GM19455 (cell line): ENCODE data around the gene MYEF2.
A peak's percentile ranks its signal among the peaks of the same experiment; 100 is the strongest.

Source experiments
- ATAC-seq: cut with Tn5 transposase; IDR thresholded peaks from one replicate; pipeline ENCODE4 v1.9.1; 2021; ENCODE audit not compliant: unreplicated experiment

Gene MYEF2

GRCh38 chr15:48177766-48178647 lies at the start of gene MYEF2:
TSS of gene MYEF2 (minus strand) at chr15:48178295. CDS start at chr15:48178237, 58 bp downstream.
- peak; percentile 81 for ATAC-seq

GRCh38 chr15:48225771-48226170 lies 47.7 kb upstream of the MYEF2 start:
- ATAC-seq, result no peak

- ATAC-seq, result no peak
Observed at GRCh38 chr15:48222627-48223026, 44.5 kb upstream of the MYEF2 start.

- ATAC-seq, result no peak
Observed at GRCh38 chr15:48221885-48222284, 43.8 kb upstream of the MYEF2 start.

- ATAC-seq, result no peak
Observed at GRCh38 chr15:48221261-48221660, 43.2 kb upstream of the MYEF2 start.

- no peak for ATAC-seq
Observed at GRCh38 chr15:48205981-48206380, 27.9 kb upstream of the MYEF2 start, which contains the start of gene SLC12A1. TSS of gene SLC12A1 (plus strand) at chr15:48206302. CDS start at chr15:48207720, 1,418 bp downstream.

- no peak for ATAC-seq
Observed at GRCh38 chr15:48202068-48202467, 24.0 kb upstream of the MYEF2 start.

- ATAC-seq, result no peak
Observed at GRCh38 chr15:48191574-48192225, 13.6 kb upstream of the MYEF2 start, which contains the start of gene CTXN2. TSS of gene CTXN2 (plus strand) at chr15:48191665. CDS start at chr15:48201301, 9,636 bp downstream.

GRCh38 chr15:48190932-48191573 lies 13.0 kb upstream of the MYEF2 start:
- ATAC-seq, result no peak

- no peak for ATAC-seq
Observed at GRCh38 chr15:48186271-48186670, 8.2 kb upstream of the MYEF2 start.

GRCh38 chr15:48185529-48185928 lies 7.4 kb upstream of the MYEF2 start:
- no peak for ATAC-seq

- no peak for ATAC-seq
Observed at GRCh38 chr15:48182749-48183148, 4.7 kb upstream of the MYEF2 start.

- no peak for ATAC-seq
Observed at GRCh38 chr15:48178648-48178931, 495 bp upstream of the MYEF2 start.

- peak; percentile 72 for ATAC-seq
Observed at GRCh38 chr15:48177383-48177765, 721 bp downstream of the MYEF2 start.

- ATAC-seq, result no peak
Observed at GRCh38 chr15:48176957-48177356, 1.1 kb downstream of the MYEF2 start.

- ATAC-seq, result no peak
Observed at GRCh38 chr15:48176112-48176511, 2.0 kb downstream of the MYEF2 start.

- ATAC-seq, result no peak
Observed at GRCh38 chr15:48175126-48175525, 3.0 kb downstream of the MYEF2 start.

GRCh38 chr15:48170981-48171380 lies 7.1 kb downstream of the MYEF2 start:
- ATAC-seq, result no peak

GRCh38 chr15:48168616-48169015 lies 9.5 kb downstream of the MYEF2 start:
- ATAC-seq, result no peak

GRCh38 chr15:48153526-48153925 lies 24.6 kb downstream of the MYEF2 start:
- ATAC-seq, result no peak

GRCh38 chr15:48149858-48150257 lies 28.2 kb downstream of the MYEF2 start:
- ATAC-seq, result no peak

GRCh38 chr15:48147358-48147757 lies 30.7 kb downstream of the MYEF2 start:
- no peak for ATAC-seq
